Measurements from ENCODE around the gene HIPK1.

HIPK1 gene

GRCh38 chr1:113981962-113982931, 53.1 kb downstream of the HIPK1 start:
- no peak overlapping the region for H3K4me3 ChIP-seq (ENCODE audit: low read depth, low read length)
- no peaks in the 10 kb centered on the region for H3K27me3 ChIP-seq (ENCODE audit: insufficient read depth, low read depth, severe bottlenecking)
- TF ChIP-seq CTCF (IDR thresholded peaks at IDR 0.05; ENCODE audit: low read depth, low read length): no peak
- H3K36me3 ChIP-seq: no peaks in the 10 kb centered on the region
- DNase-seq: no peak
- H3K9me3 ChIP-seq (ENCODE audit: severe bottlenecking): no peaks in the 10 kb centered on the region
- no peak overlapping the region for H3K27ac ChIP-seq

GRCh38 chr1:113982949-113983348, 53.8 kb downstream of the HIPK1 start:
- H3K4me3 ChIP-seq (ENCODE audit: low read depth, low read length): no peak overlapping the region

GRCh38 chr1:113983391-113983790, 54.3 kb downstream of the HIPK1 start:
- H3K36me3 ChIP-seq: no peaks in the 10 kb centered on the region
- no peak for DNase-seq
- H3K9me3 ChIP-seq (ENCODE audit: severe bottlenecking): no peaks in the 10 kb centered on the region
- no peak overlapping the region for H3K27ac ChIP-seq
- TF ChIP-seq CTCF (IDR thresholded peaks at IDR 0.05; ENCODE audit: low read depth, low read length): no peak
- H3K4me3 ChIP-seq (ENCODE audit: low read depth, low read length): no peak overlapping the region
- H3K27me3 ChIP-seq (ENCODE audit: insufficient read depth, low read depth, severe bottlenecking): no peaks in the 10 kb centered on the region

More at GRCh38 chr1:113982949-113983348, 53.8 kb downstream of the HIPK1 start:
- H3K36me3 ChIP-seq: no peaks in the 10 kb centered on the region
- no peak for TF ChIP-seq CTCF (IDR thresholded peaks at IDR 0.05; ENCODE audit: low read depth, low read length)
- DNase-seq: no peak
- no peak overlapping the region for H3K27ac ChIP-seq
- H3K9me3 ChIP-seq (ENCODE audit: severe bottlenecking): no peaks in the 10 kb centered on the region
- no peaks in the 10 kb centered on the region for H3K27me3 ChIP-seq (ENCODE audit: insufficient read depth, low read depth, severe bottlenecking)

- H3K9me3 ChIP-seq (ENCODE audit: severe bottlenecking): no peaks in the 10 kb centered on the region
- H3K27me3 ChIP-seq (ENCODE audit: insufficient read depth, low read depth, severe bottlenecking): no peaks in the 10 kb centered on the region
- no peak for TF ChIP-seq CTCF (IDR thresholded peaks at IDR 0.05; ENCODE audit: low read depth, low read length)
- no peaks in the 10 kb centered on the region for H3K36me3 ChIP-seq
- no peak overlapping the region for H3K27ac ChIP-seq
- H3K4me3 ChIP-seq (ENCODE audit: low read depth, low read length): no peak overlapping the region
- no peak for DNase-seq
Observed at GRCh38 chr1:113983826-113984225, 54.7 kb downstream of the HIPK1 start.

GRCh38 chr1:113984710-113985109, 55.6 kb downstream of the HIPK1 start:
- Histone ChIP-seq H3K27me3 (ENCODE audit: insufficient read depth, low read depth, severe bottlenecking) (no peaks in the 10 kb centered on the region), H3K4me3 (ENCODE audit: low read depth, low read length) (no peak overlapping the region), H3K27ac (no peak overlapping the region), H3K36me3 (no peaks in the 10 kb centered on the region), H3K9me3 (ENCODE audit: severe bottlenecking) (no peaks in the 10 kb centered on the region)
- DNase-seq: no peak
- TF ChIP-seq CTCF (IDR thresholded peaks at IDR 0.05; ENCODE audit: low read depth, low read length): no peak

Measured in WERI-Rb-1 (cell line).